Thoracic aorta endothelial cell (primary cell): ENCODE measurements around the gene NEU2. TPM values are rescaled to one million over a fixed set of nuclear protein-coding genes. Genes with fewer than 3 reads are reported as not detected.

ENCODE experiments used
- total RNA-seq: library from RNA; depleted of rRNA; stranded (reverse); fragments of >200 nt; gene quantifications from 2 replicates; pipeline ENCODE4 v1.2.3, GENCODE V29; 2012

NEU2 gene
- not detected in 2 replicates for total RNA-seq

DNA sequence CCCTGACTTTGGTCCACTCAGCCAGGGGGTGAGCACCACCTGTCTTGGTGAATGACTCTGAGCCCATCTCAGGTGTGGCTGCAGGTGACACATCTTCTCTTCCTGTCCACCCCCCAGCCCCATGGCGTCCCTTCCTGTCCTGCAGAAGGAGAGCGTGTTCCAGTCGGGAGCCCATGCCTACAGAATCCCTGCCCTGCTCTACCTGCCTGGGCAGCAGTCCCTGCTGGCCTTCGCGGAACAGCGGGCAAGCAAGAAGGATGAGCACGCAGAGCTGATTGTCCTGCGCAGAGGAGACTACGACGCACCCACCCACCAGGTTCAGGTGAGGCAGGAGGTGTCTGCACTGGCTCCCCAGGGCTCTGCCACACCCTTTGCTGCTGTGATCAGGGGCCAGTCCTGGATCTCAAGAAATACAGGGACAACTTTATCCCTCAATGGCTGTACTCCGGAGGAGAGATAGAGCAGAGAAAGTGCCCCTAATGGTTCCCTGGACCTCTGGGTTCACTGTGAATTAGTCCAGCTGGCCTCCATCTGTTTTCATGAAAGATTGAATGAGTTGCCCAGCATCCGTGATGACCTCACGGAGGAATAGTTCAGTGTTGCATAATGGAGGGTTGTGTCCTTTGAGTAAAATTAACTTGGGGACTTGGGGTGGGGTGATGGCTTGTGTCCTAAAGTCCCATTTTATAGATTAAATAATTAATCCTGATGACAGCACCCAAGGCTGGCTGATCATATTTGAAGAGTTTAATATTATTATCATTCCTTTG is at the start of gene NEU2:
Gene NEU2, plus strand, starts transcription at position 122 of the 770 bp plus-strand sequence. Its CDS starts 0 bp downstream, at position 122.

GRCh38 chr2:233013027-233013461 is 19.4 kb upstream of the NEU2 start, which contains the start of gene NGEF:
Gene NGEF (minus strand): TSS chr2:233013256. CDS start chr2:232974890, 38,366 bp downstream.

DNA sequence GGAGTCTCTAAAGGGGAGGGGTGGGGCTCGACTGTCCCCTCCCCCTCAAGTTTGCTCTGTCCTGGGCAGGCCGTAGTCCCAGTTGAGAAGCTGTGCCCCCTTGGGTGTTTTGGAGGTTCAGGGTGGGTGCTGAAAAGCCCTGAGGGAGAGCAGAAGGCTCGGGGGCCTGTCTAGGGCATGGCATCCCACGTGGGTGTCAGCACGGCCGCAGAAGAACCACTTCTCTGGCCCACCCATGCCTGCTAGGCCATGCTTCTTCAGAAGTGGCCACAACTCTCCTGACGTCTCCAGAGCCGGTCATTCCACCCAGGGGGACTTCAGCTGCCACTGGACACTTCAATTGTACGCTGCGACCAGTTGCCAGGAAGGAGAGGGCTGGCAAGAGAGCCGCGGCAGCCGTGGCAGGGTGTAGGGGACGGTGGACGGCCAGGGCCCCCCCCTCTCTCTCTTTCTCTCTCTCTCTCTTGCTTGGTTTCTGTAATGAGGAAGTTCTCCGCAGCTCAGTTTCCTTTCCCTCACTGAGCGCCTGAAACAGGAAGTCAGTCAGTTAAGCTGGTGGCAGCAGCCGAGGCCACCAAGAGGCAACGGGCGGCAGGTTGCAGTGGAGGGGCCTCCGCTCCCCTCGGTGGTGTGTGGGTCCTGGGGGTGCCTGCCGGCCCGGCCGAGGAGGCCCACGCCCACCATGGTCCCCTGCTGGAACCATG is 27.5 kb downstream of the NEU2 start, which contains the start of gene INPP5D:
Gene INPP5D, plus strand, starts transcription at position 546 of the 704 bp plus-strand sequence. Its CDS starts 137 bp downstream, at position 683.

Other genes starting within 250 kb of the NEU2 start
- gene SNORC, start 162.4 kb upstream of the NEU2 start, total RNA-seq: 0.40 and 0.79 TPM in 2 replicates
- 0.50 and 1.5 TPM in 2 replicates for gene NGEF, start 19.4 kb upstream of the NEU2 start, total RNA-seq
- 36.8 and 39.6 TPM in 2 replicates for gene INPP5D, start 27.7 kb downstream of the NEU2 start, total RNA-seq
- 39.6 and 43.1 TPM in 2 replicates for gene ATG16L1, start 219.0 kb downstream of the NEU2 start, total RNA-seq